HFF-Myc (cell line): ENCODE results near the gene FOXA2.

Experiments
- DNase-seq: peaks from one replicate; pipeline ENCODE4 v3.0.0-alpha.2; 2011; ENCODE audit warnings: low read depth; ENCODE audit errors: extremely low read depth
- H3K4me3 ChIP-seq: replicated peaks from 2 replicates; pipeline ENCODE4 v1.5.1; 2011; ENCODE audit warnings: low read depth, mild to moderate bottlenecking, control low read depth, low read length
- CTCF ChIP-seq: IDR thresholded peaks from 2 replicates; pipeline ENCODE4 v1.5.1; 2012; ENCODE audit warnings: mild to moderate bottlenecking, low read depth, low read length, control low read depth; ENCODE audit errors: missing control alignments

Gene FOXA2

GRCh38 chr20:22568872-22569344, 15.5 kb downstream of the FOXA2 start:
- TF ChIP-seq CTCF = no peak
- no peak overlapping the region for H3K4me3 ChIP-seq
- DNase-seq = no peak

GRCh38 chr20:22567944-22568871, 16.2 kb downstream of the FOXA2 start:
- no peak overlapping the region for H3K4me3 ChIP-seq
- no peak for TF ChIP-seq CTCF
- DNase-seq = no peak

GRCh38 chr20:22566876-22567658, 17.3 kb downstream of the FOXA2 start:
- no peak for DNase-seq
- H3K4me3 ChIP-seq = no peak overlapping the region
- no peak for TF ChIP-seq CTCF

GRCh38 chr20:22563062-22563965, 21.1 kb downstream of the FOXA2 start:
- DNase-seq = no peak
- H3K4me3 ChIP-seq = no peak overlapping the region
- no peak for TF ChIP-seq CTCF

- H3K4me3 ChIP-seq = no peak overlapping the region
- no peak for TF ChIP-seq CTCF
- DNase-seq = no peak
Measured at GRCh38 chr20:22562620-22563019, 21.8 kb downstream of the FOXA2 start.

GRCh38 chr20:22561965-22562577, 22.3 kb downstream of the FOXA2 start:
- no peak for DNase-seq
- no peak for TF ChIP-seq CTCF
- no peak overlapping the region for H3K4me3 ChIP-seq
